GM18909 (cell line): Measurements from ENCODE around the gene ABHD14A.

Source experiments
- ATAC-seq: cut with Tn5 transposase; IDR thresholded peaks from one replicate; pipeline ENCODE4 v1.9.1; 2021; ENCODE audit warnings: mild to moderate bottlenecking; ENCODE audit not compliant: unreplicated experiment, poor library complexity

The ABHD14A gene

GRCh38 chr3:51940648-51941462 lies 34.0 kb upstream of the ABHD14A start:
- no peak for ATAC-seq

GRCh38 chr3:51941463-51941797 lies 33.4 kb upstream of the ABHD14A start:
- ATAC-seq: no peak

- ATAC-seq: peak; percentile 93
Observed at GRCh38 chr3:51941798-51942602, 32.9 kb upstream of the ABHD14A start, which contains the start of the genes PARP3 and RRP9. Gene PARP3 (plus strand): TSS chr3:51942363. CDS start chr3:51943356, 993 bp downstream. Gene RRP9 (minus strand): TSS chr3:51941904. CDS start chr3:51941867, 37 bp downstream.

GRCh38 chr3:51942603-51943450 lies 32.0 kb upstream of the ABHD14A start:
- ATAC-seq: no peak

- ATAC-seq: no peak
Observed at GRCh38 chr3:51943451-51944391, 31.1 kb upstream of the ABHD14A start.

GRCh38 chr3:51944451-51945021 lies 30.3 kb upstream of the ABHD14A start:
- ATAC-seq: no peak

- no peak for ATAC-seq
Observed at GRCh38 chr3:51945031-51945840, 29.6 kb upstream of the ABHD14A start.

- ATAC-seq: no peak
Observed at GRCh38 chr3:51945926-51946705, 28.7 kb upstream of the ABHD14A start.

- ATAC-seq: no peak
Observed at GRCh38 chr3:51946796-51947195, 28.1 kb upstream of the ABHD14A start.

GRCh38 chr3:51947215-51947900 lies 27.5 kb upstream of the ABHD14A start:
- no peak for ATAC-seq

- ATAC-seq: no peak
Observed at GRCh38 chr3:51948016-51948580, 26.8 kb upstream of the ABHD14A start.

GRCh38 chr3:51949121-51949520 lies 25.7 kb upstream of the ABHD14A start:
- no peak for ATAC-seq

GRCh38 chr3:51950899-51951298 lies 24.0 kb upstream of the ABHD14A start:
- ATAC-seq: no peak

GRCh38 chr3:51953445-51953844 lies 21.4 kb upstream of the ABHD14A start:
- no peak for ATAC-seq

GRCh38 chr3:51954105-51954504 lies 20.8 kb upstream of the ABHD14A start:
- ATAC-seq: no peak

- ATAC-seq: no peak
Observed at GRCh38 chr3:51954713-51955112, 20.2 kb upstream of the ABHD14A start.
